RWPE1 (cell line): ENCODE measurements around the gene ARHGEF2.
A peak's percentile ranks its signal among the peaks of the same experiment; 100 is the strongest.
"Not testable (repeated sequence)": the region's sequence is repeated elsewhere in the genome, so short reads cannot be mapped to it uniquely, and the experiment has no call there.

Experiments used
- CTCF ChIA-PET: fragments of 350-600 bp; sonication (Branson Sonifier 250); formaldehyde crosslinking; extraction: SDS; loops from one replicate; lab custom pipeline; 2021; lab: Yijun Ruan, JAX
- POLR2A ChIA-PET: fragments of 400-600 bp; formaldehyde crosslinking; extraction: SDS; loops from one replicate; lab custom pipeline; 2020; ENCODE audit warnings: antibody characterized with exemption; ENCODE audit not compliant: low non-redundant PET; lab: Yijun Ruan, JAX
- DNase-seq: peaks from one replicate; pipeline ENCODE4 v3.0.0; 2012; ENCODE audit warnings: low spot score
- H3K27ac ChIP-seq: fragments of 450-650 bp; 2 replicates; pipeline ENCODE4 v1.5.1; 2017
- CTCF ChIP-seq: fragments of 450-650 bp; conservative IDR thresholded peaks from 2 replicates; pipeline ENCODE4 v1.5.1; 2017; ENCODE audit warnings: low read depth, mild to moderate bottlenecking

Gene ARHGEF2

GRCh38 chr1:155996166-155996565, 17.8 kb upstream of the ARHGEF2 start:
- CTCF ChIA-PET = no interaction called here
- POLR2A ChIA-PET = no interaction called here
- no peak for DNase-seq
- no peak for TF ChIP-seq CTCF
- no peak overlapping the region for H3K27ac ChIP-seq

- DNase-seq = no peak
- ChIA-PET POLR2A (no interaction called here), CTCF (interaction anchor here (0.7 kb wide), 1 partner anchor 157 kb away, joined by 7 read pairs; no protein-coding TSS in a partner anchor)
- no peak overlapping the region for H3K27ac ChIP-seq
- no peak for TF ChIP-seq CTCF
Measured at GRCh38 chr1:155993595-155993994, 15.2 kb upstream of the ARHGEF2 start.

- ChIA-PET POLR2A (no interaction called here), CTCF (interaction anchor here (0.5 to 1.5 kb wide), 12 partner anchors 10 to 56 kb away, joined by 3 to 13 read pairs (median 4); partner anchors contain the start of gene KHDC4)
- peak overlapping the region; percentile 66 for H3K27ac ChIP-seq
- TF ChIP-seq CTCF = no peak
- no peak for DNase-seq
Measured at GRCh38 chr1:155990005-155990739, 11.8 kb upstream of the ARHGEF2 start.

GRCh38 chr1:155989242-155990004, 11.1 kb upstream of the ARHGEF2 start:
- ChIA-PET CTCF (interaction anchor here (0.5 to 1.5 kb wide), 12 partner anchors 11 to 55 kb away, joined by 3 to 13 read pairs (median 4); partner anchors contain the start of gene KHDC4), POLR2A (no interaction called here)
- DNase-seq = peak; percentile 63

GRCh38 chr1:155984903-155985645, 6.7 kb upstream of the ARHGEF2 start:
- DNase-seq, POLR2A ChIA-PET: not testable (repeated sequence)
- peak overlapping the region; percentile 92 for H3K27ac ChIP-seq
- CTCF ChIA-PET = interaction anchor here (1.4 kb wide), 1 partner anchor 21 kb away, joined by 4 read pairs; no protein-coding TSS in a partner anchor

More at GRCh38 chr1:155989242-155990004, 11.1 kb upstream of the ARHGEF2 start:
- TF ChIP-seq CTCF = peak; percentile 98
- peak overlapping the region; percentile 66 for H3K27ac ChIP-seq

- TF ChIP-seq CTCF = no peak
- ChIA-PET POLR2A (no interaction called here), CTCF (interaction anchor here (0.6 to 1.4 kb wide), 4 partner anchors 20 to 111 kb away, joined by 4 read pairs; no protein-coding TSS in a partner anchor)
- peak overlapping the region; percentile 92 for H3K27ac ChIP-seq
- DNase-seq = no peak
Measured at GRCh38 chr1:155984341-155984740, 6.0 kb upstream of the ARHGEF2 start.
